Measurements from ENCODE around the gene RPA4. TPM values are rescaled to one million over a fixed set of nuclear protein-coding genes. Genes with fewer than 3 reads are reported as not detected.

Gene RPA4
- under 1 TPM; 0.38 TPM for total RNA-seq

- POLR2A ChIA-PET, result no interaction called here
- H3K36me3 Mint-ChIP-seq (ENCODE audit: low read depth), result peaks cover 6% of the 10 kb centered on the region
- CTCF ChIA-PET, result no interaction called here
Measured at GRCh38 chrX:96883608-96884007, at the start of gene RPA4. RPA4 (plus strand) TSS chrX:96883908; CDS start chrX:96884311, 403 bp downstream.

GRCh38 chrX:96834137-96834536 is 49.6 kb upstream of the RPA4 start:
- ATAC-seq, result no peak
- Mint-ChIP-seq H3K27me3 (no peaks in the 10 kb centered on the region), H3K4me3 (no peak overlapping the region), H3K36me3 (ENCODE audit: low read depth) (no peaks in the 10 kb centered on the region), H3K27ac (no peak overlapping the region), H3K9me3 (no peaks in the 10 kb centered on the region), H3K4me1 (ENCODE audit: low read depth) (no peaks in the 10 kb centered on the region)
- no peak for TF ChIP-seq CTCF (IDR thresholded peaks at IDR 0.05)
- intact Hi-C loops (cut with micrococcal nuclease), result no loop called here
- ChIA-PET POLR2A (no interaction called here), CTCF (no interaction called here)
- DNase-seq, result no peak

More at GRCh38 chrX:96883608-96884007, at the start of gene RPA4:
- H3K4me1 Mint-ChIP-seq (ENCODE audit: low read depth), result no peaks in the 10 kb centered on the region
- no peak within 1 kb of the TSS for H3K27ac Mint-ChIP-seq
- ATAC-seq, result no peak
- no peaks in the 10 kb centered on the region for H3K27me3 Mint-ChIP-seq
- H3K4me3 Mint-ChIP-seq, result no peak within 1 kb of the TSS
- no peak for TF ChIP-seq CTCF (IDR thresholded peaks at IDR 0.05)
- H3K9me3 Mint-ChIP-seq, result no peaks in the 10 kb centered on the region
- intact Hi-C loops (cut with micrococcal nuclease), result no loop called here
- DNase-seq, result no peak

- no peak for TF ChIP-seq CTCF (IDR thresholded peaks at IDR 0.05)
- Mint-ChIP-seq H3K4me1 (ENCODE audit: low read depth) (no peaks in the 10 kb centered on the region), H3K27ac (no peak overlapping the region), H3K27me3 (no peaks in the 10 kb centered on the region), H3K36me3 (ENCODE audit: low read depth) (no peaks in the 10 kb centered on the region), H3K9me3 (no peaks in the 10 kb centered on the region), H3K4me3 (no peak overlapping the region)
- ATAC-seq (no peak), DNase-seq (no peak)
- CTCF ChIA-PET, result no interaction called here
- intact Hi-C loops (cut with micrococcal nuclease), result no loop called here
- POLR2A ChIA-PET, result no interaction called here
Measured at GRCh38 chrX:96835660-96836289, 47.9 kb upstream of the RPA4 start.

- ChIA-PET CTCF (no interaction called here), POLR2A (no interaction called here)
- no peak overlapping the region for H3K4me3 Mint-ChIP-seq
- no peak overlapping the region for H3K27ac Mint-ChIP-seq
- ATAC-seq (no peak), DNase-seq (no peak)
- no peaks in the 10 kb centered on the region for H3K27me3 Mint-ChIP-seq
- intact Hi-C loops (cut with micrococcal nuclease), result no loop called here
- no peaks in the 10 kb centered on the region for H3K36me3 Mint-ChIP-seq (ENCODE audit: low read depth)
- no peaks in the 10 kb centered on the region for H3K4me1 Mint-ChIP-seq (ENCODE audit: low read depth)
- no peaks in the 10 kb centered on the region for H3K9me3 Mint-ChIP-seq
- TF ChIP-seq CTCF (IDR thresholded peaks at IDR 0.05), result no peak
Measured at GRCh38 chrX:96837808-96838207, 45.9 kb upstream of the RPA4 start.

GRCh38 chrX:96838537-96838936 is 45.2 kb upstream of the RPA4 start:
- Mint-ChIP-seq H3K4me3 (no peak overlapping the region), H3K9me3 (no peaks in the 10 kb centered on the region), H3K36me3 (ENCODE audit: low read depth) (no peaks in the 10 kb centered on the region), H3K4me1 (ENCODE audit: low read depth) (no peaks in the 10 kb centered on the region), H3K27ac (no peak overlapping the region), H3K27me3 (no peaks in the 10 kb centered on the region)
- intact Hi-C loops (cut with micrococcal nuclease), result no loop called here
- no peak for TF ChIP-seq CTCF (IDR thresholded peaks at IDR 0.05)
- ATAC-seq, result no peak
- POLR2A ChIA-PET, result no interaction called here
- CTCF ChIA-PET, result no interaction called here
- DNase-seq, result no peak
